Measurements from ENCODE around the gene CLK3. TPM values are rescaled to one million over a fixed set of nuclear protein-coding genes. Genes with fewer than 3 reads are reported as not detected.

The CLK3 gene
- total and polyA plus RNA-seq, 2 of the 8 experiments (the other 6 are each of a cell fraction or from before 2014, with no cell fraction given) = 43.5 to 67.3 TPM

- Histone ChIP-seq H3K4me3 (ENCODE audit: extremely low read depth in 1 of 4, insufficient read depth in 2 of 4, low read depth in 3 of 4, low read length in 4 of 4) (no peak overlapping the region), H3K36me3 (ENCODE audit: control insufficient read depth in 2 of 4, insufficient read depth in 4 of 4, low read length in 3 of 4) (peaks cover 60 to 80% (median 64%) of the 10 kb centered on the region in 4 experiments), H3K9ac (replicated peaks in 1 of 4; ENCODE audit: extremely low read depth in 1 of 4, low read depth in 3 of 4, low read length in 3 of 4) (no peak overlapping the region), H4K5ac (ENCODE audit: insufficient read length, low read depth, low read length) (no peak overlapping the region), H2BK120ac (replicated peaks; ENCODE audit: low read depth, low read length) (no peak overlapping the region), H3K4me2 (ENCODE audit: insufficient read depth in 1 of 2, low read depth in 2 of 2, low read length in 2 of 2) (no peak overlapping the region), H3K4ac (replicated peaks; ENCODE audit: insufficient read length, low read depth, low read length) (no peak overlapping the region), H3K56ac (replicated peaks; ENCODE audit: insufficient read length, low read depth, low read length) (no peak overlapping the region), H4K8ac (ENCODE audit: extremely low read depth, insufficient read depth, low read length) (no peak overlapping the region; the same call in 1 of the 2 replicates), H2BK5ac (ENCODE audit: low read depth, low read length) (no peak overlapping the region), H3K27ac (ENCODE audit: low read depth, low read length) (no peak overlapping the region), H2BK20ac (ENCODE audit: low read length) (no peak overlapping the region), H3K79me2 (ENCODE audit: control insufficient read depth in 1 of 2, insufficient read depth in 2 of 2, low read length in 2 of 2) (peaks cover 0 to 8% of the 10 kb centered on the region in 2 experiments; a peak in 1 of 4 replicates), H3K23me2 (ENCODE audit: low read depth, low read length) (no peaks in the 10 kb centered on the region), H4K20me1 (replicated peaks in 1 of 2; ENCODE audit: control insufficient read depth in 1 of 2, insufficient read depth in 2 of 2, low read length in 2 of 2) (peaks cover 15 to 41% of the 10 kb centered on the region in 2 experiments), H4K91ac (replicated peaks; ENCODE audit: insufficient read length, low read length) (no peak overlapping the region), H2AFZ (ENCODE audit: low read length) (no peak overlapping the region), H2BK12ac (ENCODE audit: low read depth, low read length) (no peak overlapping the region), H2BK15ac (ENCODE audit: low read length) (no peak overlapping the region), H3K9me3 (ENCODE audit: insufficient read depth in 2 of 2, low read depth in 1 of 2, low read length in 1 of 2) (no peaks in the 10 kb centered on the region), H3K23ac (ENCODE audit: insufficient read length) (no peak overlapping the region), H3K18ac (ENCODE audit: extremely low read depth, low read length) (no peak overlapping the region), H3K4me1 (replicated peaks in 1 of 4; ENCODE audit: control insufficient read depth in 3 of 4, insufficient read depth in 4 of 4, low read length in 3 of 4) (no peaks in the 10 kb centered on the region; a peak in 1 of 7 replicates), H3K79me1 (ENCODE audit: low read depth, low read length) (peaks cover 5% of the 10 kb centered on the region; the same call in 1 of the 2 replicates), H3K14ac (ENCODE audit: insufficient read length) (no peak overlapping the region), H3K27me3 (replicated peaks in 1 of 4; ENCODE audit: control insufficient read depth in 3 of 4, extremely low read depth in 1 of 4, insufficient read depth in 3 of 4, low read length in 3 of 4) (no peaks in the 10 kb centered on the region), H2AK5ac (ENCODE audit: low read depth, low read length) (no peak overlapping the region)
- FAIRE-seq (no peak), DNase-seq (ENCODE audit: low read depth in 1 of 2, low spot score in 2 of 2) (no peak)
- POLR2A ChIA-PET (ENCODE audit: partially characterized antibody) = interaction anchor here (0.6 to 6.5 kb wide), 6 partner anchors 10 to 285 kb away, joined by 3 to 38 read pairs (median 5); partner anchors contain the start of gene CLK3
- no peak for TF ChIP-seq CTCF (IDR thresholded peaks at IDR 0.05; ENCODE audit: control extremely low read depth in 1 of 3, insufficient read depth in 1 of 3, low read depth in 1 of 3, low read length in 3 of 3)
- TF ChIP-seq CREB1 (IDR thresholded peaks at IDR 0.05) = no peak
- TF ChIP-seq NRF1 (IDR thresholded peaks at IDR 0.05; ENCODE audit: low read depth, low read length) = no peak
- TF ChIP-seq FOSL1 (IDR thresholded peaks at IDR 0.05; ENCODE audit: insufficient read depth, low read depth, low read length) = no peak
- no peak for TF ChIP-seq CTBP2 (IDR thresholded peaks at IDR 0.05; ENCODE audit: borderline replicate concordance, insufficient read depth, insufficient read length, low read length)
- TF ChIP-seq KDM1A (IDR thresholded peaks at IDR 0.05; ENCODE audit: borderline replicate concordance, low read length) = no peak
- TF ChIP-seq HDAC6 (IDR thresholded peaks at IDR 0.05; ENCODE audit: low read depth, low read length) = no peak
- 99% methylated on average over 7 of the region's 7 CpGs; no CpG with 5 or more reads in 1 of the 2 experiments for WGBS, 2 experiments (ENCODE audit: extremely low coverage in 1 of 2, insufficient coverage in 1 of 2, insufficient read length in 1 of 2, insufficient replicate concordance in 2 of 2, low coverage in 1 of 2, low lambda C conversion rate in 2 of 2, missing lambda C conversion rate in 1 of 2)
- CTCF ChIA-PET (ENCODE audit: partially characterized antibody) = interaction anchor here (1.6 to 37.5 kb wide), 3 partner anchors 9 to 148 kb away, joined by 6 to 1439 read pairs (median 538); partner anchors contain the start of genes CSK and CYP1A2
Observed at GRCh38 chr15:74626336-74626735, 10.7 kb downstream of the CLK3 start.

All from H1 (cell line).